HL-60 (cell line): Measurements from ENCODE around the gene ERBB2.

ENCODE experiments used
- DNase-seq, 2 experiments: peaks; one replicate each; pipeline ENCODE4 v3.0.0-alpha.2; 2010 to 2020; ENCODE audit warnings: low read depth in 1 of 2, low spot score in 1 of 2
- H3K27ac ChIP-seq: fragments of 250-450 bp; sonication (Bioruptor Pico); replicated peaks from 2 replicates; pipeline ENCODE4 v1.5.1; 2020; ENCODE audit warnings: mild to moderate bottlenecking, moderate library complexity
- H3K27me3 ChIP-seq: fragments of 250-450 bp; sonication (Bioruptor Pico); 2 replicates; pipeline ENCODE4 v1.5.1; 2021; ENCODE audit warnings: mild to moderate bottlenecking, moderate library complexity; ENCODE audit not compliant: insufficient read depth, poor library complexity, severe bottlenecking
- H3K4me3 ChIP-seq: replicated peaks from 2 replicates; pipeline ENCODE4 v1.5.1; 2011; ENCODE audit warnings: mild to moderate bottlenecking, control low read depth, low read length; ENCODE audit not compliant: insufficient read depth
- GABPA ChIP-seq: IDR thresholded peaks from 2 replicates; pipeline ENCODE4 v1.6.1; 2012; ENCODE audit warnings: low read depth
- POLR2AphosphoS5 ChIP-seq: IDR thresholded peaks from 2 replicates; pipeline ENCODE4 v1.6.1; 2012; ENCODE audit warnings: low read depth
- SPI1 ChIP-seq: IDR thresholded peaks from 2 replicates; pipeline ENCODE4 v1.6.1; 2012; ENCODE audit warnings: low read depth, mild to moderate bottlenecking, borderline replicate concordance
- TF ChIP-seq, protein P1 (sequence below): IDR thresholded peaks from one replicate; pipeline ENCODE4 v1.5.1; 2011; ENCODE audit warnings: low read length, control low read depth, inconsistent platforms; ENCODE audit not compliant: insufficient read depth
- TF ChIP-seq, protein P2 (sequence below): IDR thresholded peaks from 2 replicates; pipeline ENCODE4 v1.6.1; 2012; ENCODE audit warnings: low read depth; ENCODE audit not compliant: insufficient replicate concordance

ERBB2 gene

GRCh38 chr17:39676198-39676819 lies 23.6 kb upstream of the ERBB2 start:
- Histone ChIP-seq H3K27ac (no peak overlapping the region), H3K27me3 (peaks cover 2% of the 10 kb centered on the region)
- DNase-seq = peak; percentile 46 to 78

DNA sequence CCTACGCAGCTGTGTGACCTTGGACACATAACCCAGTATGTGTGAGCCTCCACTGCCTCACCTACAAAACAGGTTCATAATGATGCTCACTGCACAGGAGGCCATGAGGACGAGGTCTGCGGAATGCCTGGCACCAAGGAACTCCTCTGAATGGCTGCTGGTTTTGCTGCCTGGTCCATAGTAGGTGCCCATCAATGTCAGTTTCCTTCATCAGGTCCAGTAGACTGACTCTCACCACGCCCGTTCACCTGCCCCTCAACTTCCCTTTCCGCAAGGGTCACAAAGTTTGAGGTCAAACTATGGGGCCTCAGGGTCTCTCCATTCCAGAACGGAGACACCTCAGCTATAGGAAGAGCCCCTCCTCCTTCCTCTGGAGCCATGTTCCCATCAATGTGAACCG lies 22.8 kb upstream of the ERBB2 start:
- Histone ChIP-seq H3K27me3 (no peaks in the 10 kb centered on the region), H3K27ac (no peak overlapping the region), H3K4me3 (no peak overlapping the region)
- no peak for DNase-seq
- TF ChIP-seq, protein P1, sequence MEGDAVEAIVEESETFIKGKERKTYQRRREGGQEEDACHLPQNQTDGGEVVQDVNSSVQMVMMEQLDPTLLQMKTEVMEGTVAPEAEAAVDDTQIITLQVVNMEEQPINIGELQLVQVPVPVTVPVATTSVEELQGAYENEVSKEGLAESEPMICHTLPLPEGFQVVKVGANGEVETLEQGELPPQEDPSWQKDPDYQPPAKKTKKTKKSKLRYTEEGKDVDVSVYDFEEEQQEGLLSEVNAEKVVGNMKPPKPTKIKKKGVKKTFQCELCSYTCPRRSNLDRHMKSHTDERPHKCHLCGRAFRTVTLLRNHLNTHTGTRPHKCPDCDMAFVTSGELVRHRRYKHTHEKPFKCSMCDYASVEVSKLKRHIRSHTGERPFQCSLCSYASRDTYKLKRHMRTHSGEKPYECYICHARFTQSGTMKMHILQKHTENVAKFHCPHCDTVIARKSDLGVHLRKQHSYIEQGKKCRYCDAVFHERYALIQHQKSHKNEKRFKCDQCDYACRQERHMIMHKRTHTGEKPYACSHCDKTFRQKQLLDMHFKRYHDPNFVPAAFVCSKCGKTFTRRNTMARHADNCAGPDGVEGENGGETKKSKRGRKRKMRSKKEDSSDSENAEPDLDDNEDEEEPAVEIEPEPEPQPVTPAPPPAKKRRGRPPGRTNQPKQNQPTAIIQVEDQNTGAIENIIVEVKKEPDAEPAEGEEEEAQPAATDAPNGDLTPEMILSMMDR = no peak
- TF ChIP-seq, protein P2, sequence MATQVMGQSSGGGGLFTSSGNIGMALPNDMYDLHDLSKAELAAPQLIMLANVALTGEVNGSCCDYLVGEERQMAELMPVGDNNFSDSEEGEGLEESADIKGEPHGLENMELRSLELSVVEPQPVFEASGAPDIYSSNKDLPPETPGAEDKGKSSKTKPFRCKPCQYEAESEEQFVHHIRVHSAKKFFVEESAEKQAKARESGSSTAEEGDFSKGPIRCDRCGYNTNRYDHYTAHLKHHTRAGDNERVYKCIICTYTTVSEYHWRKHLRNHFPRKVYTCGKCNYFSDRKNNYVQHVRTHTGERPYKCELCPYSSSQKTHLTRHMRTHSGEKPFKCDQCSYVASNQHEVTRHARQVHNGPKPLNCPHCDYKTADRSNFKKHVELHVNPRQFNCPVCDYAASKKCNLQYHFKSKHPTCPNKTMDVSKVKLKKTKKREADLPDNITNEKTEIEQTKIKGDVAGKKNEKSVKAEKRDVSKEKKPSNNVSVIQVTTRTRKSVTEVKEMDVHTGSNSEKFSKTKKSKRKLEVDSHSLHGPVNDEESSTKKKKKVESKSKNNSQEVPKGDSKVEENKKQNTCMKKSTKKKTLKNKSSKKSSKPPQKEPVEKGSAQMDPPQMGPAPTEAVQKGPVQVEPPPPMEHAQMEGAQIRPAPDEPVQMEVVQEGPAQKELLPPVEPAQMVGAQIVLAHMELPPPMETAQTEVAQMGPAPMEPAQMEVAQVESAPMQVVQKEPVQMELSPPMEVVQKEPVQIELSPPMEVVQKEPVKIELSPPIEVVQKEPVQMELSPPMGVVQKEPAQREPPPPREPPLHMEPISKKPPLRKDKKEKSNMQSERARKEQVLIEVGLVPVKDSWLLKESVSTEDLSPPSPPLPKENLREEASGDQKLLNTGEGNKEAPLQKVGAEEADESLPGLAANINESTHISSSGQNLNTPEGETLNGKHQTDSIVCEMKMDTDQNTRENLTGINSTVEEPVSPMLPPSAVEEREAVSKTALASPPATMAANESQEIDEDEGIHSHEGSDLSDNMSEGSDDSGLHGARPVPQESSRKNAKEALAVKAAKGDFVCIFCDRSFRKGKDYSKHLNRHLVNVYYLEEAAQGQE = no peak
- no peak for TF ChIP-seq POLR2AphosphoS5
- TF ChIP-seq SPI1 = no peak
- no peak for TF ChIP-seq GABPA

More at GRCh38 chr17:39676198-39676819, 23.6 kb upstream of the ERBB2 start:
- TF ChIP-seq POLR2AphosphoS5 = no peak
- TF ChIP-seq, protein P2 = no peak
- TF ChIP-seq GABPA = no peak
- TF ChIP-seq SPI1 = no peak
- TF ChIP-seq, protein P1 = no peak
- H3K4me3 ChIP-seq = no peak overlapping the region

DNA sequence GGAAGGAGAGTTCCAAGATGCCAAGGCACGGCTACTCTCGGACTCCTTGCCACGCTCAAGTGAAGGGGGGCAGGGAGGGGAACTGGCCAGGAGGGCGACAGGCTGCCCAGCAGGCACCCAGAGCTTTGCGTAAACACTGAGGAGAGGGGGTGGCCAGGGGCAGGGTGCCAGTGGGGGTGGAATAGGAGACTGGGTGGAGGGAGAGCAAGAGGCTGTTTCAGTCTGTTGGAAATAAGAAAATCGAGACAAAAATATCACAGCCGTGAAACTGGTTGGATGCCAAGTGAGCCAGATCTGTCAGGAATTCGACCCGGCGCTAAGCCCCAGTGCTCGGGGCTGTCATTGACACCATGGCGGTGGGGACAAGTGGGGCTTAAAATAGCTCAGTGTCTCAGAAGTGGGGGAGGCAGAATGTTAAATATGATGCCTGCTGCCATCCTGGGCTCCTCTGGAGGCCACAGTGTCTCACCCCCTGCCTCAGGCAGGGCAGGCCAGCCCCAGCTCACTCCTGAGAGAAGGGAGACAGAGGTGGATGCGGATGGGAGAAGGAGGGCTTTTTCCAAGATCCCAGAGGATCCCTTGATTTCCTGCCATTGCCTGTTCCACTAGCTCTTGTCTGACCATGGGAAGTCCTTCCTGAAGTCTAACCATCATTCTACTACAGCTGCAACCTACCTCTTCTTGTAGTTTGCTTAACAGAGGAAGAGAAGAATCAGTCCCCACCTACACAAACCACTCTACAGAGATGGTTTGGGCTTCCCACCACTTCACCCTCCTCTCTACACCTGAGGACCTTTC lies 22.1 kb upstream of the ERBB2 start:
- DNase-seq = no peak
- TF ChIP-seq, protein P2 = no peak
- TF ChIP-seq, protein P1 = no peak
- TF ChIP-seq SPI1 (no peak), GABPA (no peak), POLR2AphosphoS5 (no peak)

More for the DNA sequence above, 22.1 kb upstream of the ERBB2 start:
- no peak overlapping the region for H3K27ac ChIP-seq
- H3K4me3 ChIP-seq = no peak overlapping the region
- no peaks in the 10 kb centered on the region for H3K27me3 ChIP-seq
